HG02759 (cell line): ENCODE results near the gene ATG2B.
"Not testable (repeated sequence)": the region's sequence is repeated elsewhere in the genome, so short reads cannot be mapped to it uniquely, and the experiment has no call there.

Experiments used
- ATAC-seq: cut with Tn5 transposase; IDR thresholded peaks from one replicate; pipeline ENCODE4 v1.9.1; 2021; ENCODE audit warnings: mild to moderate bottlenecking, moderate library complexity; ENCODE audit not compliant: unreplicated experiment

Gene ATG2B

GRCh38 chr14:96376093-96376492 lies 13.0 kb upstream of the ATG2B start:
- ATAC-seq: no peak

GRCh38 chr14:96373538-96373937 lies 10.4 kb upstream of the ATG2B start:
- ATAC-seq: no peak

DNA sequence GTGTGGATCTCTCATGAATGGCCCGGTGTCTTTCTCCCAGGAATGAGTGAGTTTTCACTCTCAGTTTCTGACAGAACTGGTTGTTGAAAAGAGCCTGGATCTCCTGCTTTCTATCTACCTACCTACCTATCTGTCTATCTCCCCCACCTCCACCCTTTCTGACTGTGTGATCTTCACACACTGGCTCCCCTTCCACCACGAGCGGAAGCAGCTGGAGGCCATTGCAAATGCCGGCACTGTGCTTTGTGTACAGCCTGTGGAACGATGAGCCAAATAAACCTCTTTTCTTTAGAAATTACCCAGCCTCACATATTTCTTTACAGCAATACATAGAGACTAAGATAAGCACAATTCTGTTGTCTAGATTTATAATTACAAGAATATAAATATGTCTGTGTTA lies 7.4 kb upstream of the ATG2B start:
- ATAC-seq: no peak

GRCh38 chr14:96368534-96368933 lies 5.4 kb upstream of the ATG2B start:
- no peak for ATAC-seq

- ATAC-seq: no peak
Observed at GRCh38 chr14:96364962-96365361, 1.8 kb upstream of the ATG2B start.

GRCh38 chr14:96363751-96364336 lies 703 bp upstream of the ATG2B start:
- peak; percentile 37 for ATAC-seq

DNA sequence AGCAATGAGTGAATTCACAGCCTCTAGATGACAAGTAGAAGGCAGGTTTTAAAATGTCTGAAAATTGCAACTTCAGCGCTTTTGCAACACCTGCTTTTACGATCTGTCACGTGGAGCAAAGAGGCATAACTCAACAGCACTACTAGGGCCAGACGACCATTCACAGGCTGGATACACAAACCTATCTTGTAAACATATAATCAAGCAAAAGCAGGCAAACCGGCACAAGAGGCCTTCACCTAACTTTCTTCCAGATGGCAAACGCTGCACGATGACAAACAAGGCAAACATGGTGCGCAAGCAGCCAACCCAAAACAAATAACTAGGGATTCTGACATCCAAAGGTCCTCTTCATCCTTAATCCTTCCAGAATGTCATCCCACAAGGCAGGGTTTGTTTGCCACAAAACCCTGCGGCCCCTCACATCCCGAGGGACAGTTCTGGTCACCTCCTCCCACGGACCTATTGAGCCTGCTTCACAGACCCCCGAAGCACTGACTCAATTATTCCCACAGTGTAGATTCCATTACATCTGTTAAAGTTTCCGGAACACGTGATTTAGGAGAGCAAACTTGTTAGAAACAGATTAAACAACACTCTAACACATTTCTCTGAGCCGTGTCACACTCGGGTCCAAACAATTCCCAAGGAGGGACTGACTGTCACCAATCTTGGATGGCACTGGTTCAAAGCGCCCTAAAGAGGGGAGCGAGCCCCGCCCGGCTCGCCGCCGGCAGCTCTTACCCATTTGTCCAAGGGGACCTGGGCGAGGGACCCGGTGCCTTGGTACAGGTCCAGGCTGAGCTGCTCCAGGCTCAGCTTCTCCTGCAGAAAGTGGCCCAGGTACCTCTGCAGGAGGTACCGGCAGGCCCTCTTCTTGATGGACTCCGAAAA lies 823 bp downstream of the ATG2B start:
- ATAC-seq: peak; percentile 16

GRCh38 chr14:96359959-96360358 lies 3.2 kb downstream of the ATG2B start:
- ATAC-seq: no peak

DNA sequence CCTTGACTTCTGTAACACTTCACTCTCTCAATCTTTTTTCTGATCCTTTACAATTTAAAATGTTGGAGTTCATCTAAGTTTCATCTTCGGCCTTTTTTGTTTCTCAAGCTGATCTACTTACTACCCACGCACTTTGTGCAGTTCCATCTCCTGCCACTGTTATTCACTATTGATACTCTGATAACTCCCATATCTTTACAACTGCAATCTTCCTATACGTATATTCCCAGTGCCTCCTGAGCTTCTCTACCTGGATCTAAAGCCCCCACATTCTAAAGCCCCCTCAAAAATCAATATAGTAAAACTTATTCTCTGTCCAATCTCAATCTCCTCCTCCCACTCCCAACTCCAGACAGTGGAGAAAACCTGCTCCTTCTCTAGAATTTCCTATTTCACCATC lies 5.9 kb downstream of the ATG2B start:
- no peak for ATAC-seq

DNA sequence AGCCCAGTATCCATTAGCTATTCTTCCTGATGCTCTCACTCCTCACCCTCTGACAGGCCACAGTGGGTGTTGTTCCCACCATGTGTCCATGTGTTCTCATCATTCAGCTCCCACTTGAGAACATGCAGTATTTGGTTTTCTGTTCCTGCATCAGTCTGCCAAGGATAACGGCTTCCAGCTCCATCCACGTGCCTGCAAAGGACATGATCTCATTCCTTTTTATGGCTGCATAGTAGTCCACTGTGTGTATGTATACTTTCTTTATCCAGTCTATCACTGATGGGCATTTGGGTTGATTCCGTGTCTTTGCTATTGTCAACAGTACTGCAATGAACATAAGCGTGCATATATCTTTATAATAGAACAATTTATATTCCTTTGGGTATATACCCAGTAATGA lies 8.9 kb downstream of the ATG2B start:
- ATAC-seq: no peak

- no peak for ATAC-seq
Observed at GRCh38 chr14:96352708-96353107, 10.4 kb downstream of the ATG2B start.

- no peak for ATAC-seq
Observed at GRCh38 chr14:96351986-96352385, 11.2 kb downstream of the ATG2B start.

DNA sequence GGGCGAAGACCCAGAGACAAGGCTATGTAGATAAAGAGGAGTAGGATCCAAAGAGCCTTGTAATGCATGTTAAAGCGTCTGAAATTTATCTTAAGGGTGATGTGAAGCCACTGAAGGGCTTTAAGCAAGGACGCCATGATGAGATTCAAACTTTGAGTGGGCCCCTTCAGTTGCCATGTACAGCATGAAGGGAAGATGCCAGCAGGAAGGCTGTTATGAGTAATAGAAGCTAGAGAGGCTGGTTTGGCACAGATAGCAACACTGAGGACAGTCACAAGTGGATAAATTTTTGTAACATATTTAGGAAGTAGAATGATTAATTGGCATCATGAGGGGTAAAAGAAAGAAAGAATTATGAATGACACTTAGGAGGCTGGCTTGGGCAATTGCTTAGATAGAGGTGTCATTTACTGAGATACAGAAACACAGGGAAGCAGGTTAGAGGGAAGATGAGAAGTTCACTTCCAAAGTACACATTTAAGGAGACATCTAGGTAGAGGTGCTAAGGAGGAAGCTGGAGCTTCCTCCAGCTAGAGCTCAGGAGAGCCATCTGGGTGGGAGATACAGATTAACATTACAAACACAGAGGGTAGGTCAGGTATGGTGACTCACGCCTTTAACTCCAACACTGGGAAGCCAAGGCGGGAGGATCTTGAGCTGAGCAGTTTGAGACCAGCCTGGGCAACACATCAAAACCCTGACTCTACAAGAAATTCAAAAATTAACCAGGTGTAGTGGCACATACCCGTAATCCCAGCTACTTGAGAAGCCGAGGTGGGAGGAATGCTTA lies 13.7 kb downstream of the ATG2B start:
- ATAC-seq: no peak

- ATAC-seq: not testable (repeated sequence)
Observed at GRCh38 chr14:96347957-96348356, 15.2 kb downstream of the ATG2B start.

DNA sequence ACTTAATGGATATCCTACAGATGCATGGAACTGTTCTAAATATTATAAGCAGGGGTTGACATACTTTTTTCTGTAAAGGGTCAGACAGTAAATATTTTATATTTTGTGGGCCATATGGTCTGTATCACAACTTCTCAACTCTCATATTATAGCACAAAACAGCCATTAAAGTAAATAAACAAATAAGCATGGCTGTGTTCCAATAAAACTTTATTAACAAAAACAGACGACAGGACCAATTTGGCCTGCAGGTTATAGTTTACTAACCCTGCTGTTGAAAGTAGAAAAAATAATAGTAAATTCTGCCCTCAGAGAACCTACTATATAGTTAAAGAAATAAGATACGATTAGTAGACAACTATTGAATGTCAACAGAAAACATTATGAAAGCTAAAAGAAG lies 17.5 kb downstream of the ATG2B start:
- ATAC-seq: no peak

- no peak for ATAC-seq
Observed at GRCh38 chr14:96341323-96341722, 21.8 kb downstream of the ATG2B start.

GRCh38 chr14:96338551-96338950 lies 24.6 kb downstream of the ATG2B start:
- no peak for ATAC-seq

DNA sequence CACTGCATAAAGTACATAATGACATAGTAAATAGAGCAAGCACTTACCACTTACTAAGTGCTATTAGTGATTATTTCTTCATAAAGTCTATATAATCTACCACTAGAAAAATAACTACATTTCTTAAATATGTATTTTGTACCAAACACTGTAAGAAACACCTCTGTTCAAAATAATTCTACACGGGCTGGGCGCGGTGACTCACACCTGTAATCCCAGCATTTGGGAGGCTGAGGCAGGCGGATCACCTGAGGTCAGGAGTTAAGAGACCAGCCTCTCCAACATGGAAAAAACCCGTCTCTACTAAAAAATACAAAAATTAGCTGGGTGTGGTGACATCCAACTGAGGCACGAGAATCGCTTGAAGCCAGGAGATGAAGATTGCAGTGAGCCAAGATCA lies 38.9 kb downstream of the ATG2B start:
- ATAC-seq: no peak

GRCh38 chr14:96320605-96321004 lies 42.5 kb downstream of the ATG2B start:
- no peak for ATAC-seq

DNA sequence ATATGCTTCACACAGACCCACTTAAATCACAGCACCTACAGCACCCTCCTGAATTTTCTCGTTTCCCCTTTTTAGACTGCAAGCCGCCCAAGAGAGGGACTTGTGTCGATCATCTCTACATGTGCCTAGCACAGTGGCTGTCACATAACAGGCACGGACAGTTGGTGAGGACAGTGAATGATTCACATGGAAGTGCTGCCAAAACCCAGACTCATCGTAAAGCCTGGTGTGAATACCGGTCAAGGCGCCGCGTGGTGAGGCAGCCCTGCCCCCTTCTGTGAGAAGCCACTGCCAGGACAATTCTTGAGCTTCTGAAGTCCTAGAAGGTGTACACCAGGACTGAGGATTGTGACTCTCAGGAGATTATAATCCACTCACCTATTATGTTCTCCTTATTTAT lies 44.3 kb downstream of the ATG2B start:
- no peak for ATAC-seq

DNA sequence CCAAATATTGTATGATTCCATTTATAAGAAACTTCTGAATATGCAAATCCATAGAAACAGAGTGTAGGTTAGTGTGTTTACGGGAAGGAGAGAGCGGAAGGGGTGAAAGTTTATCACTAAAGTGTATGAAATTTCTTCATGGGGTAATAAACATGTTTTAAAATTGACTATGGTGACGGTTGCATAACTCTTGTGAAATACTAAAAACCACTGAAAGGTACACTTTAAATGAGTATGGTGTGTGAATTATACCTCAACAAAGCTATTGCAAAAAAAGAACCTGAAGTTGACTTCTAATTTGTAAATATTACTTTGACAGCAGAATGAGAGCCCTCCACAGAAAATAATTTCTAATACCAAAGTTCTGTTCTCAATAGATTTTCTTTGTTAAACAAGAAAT lies 47.1 kb downstream of the ATG2B start:
- no peak for ATAC-seq

GRCh38 chr14:96310906-96311305 lies 52.2 kb downstream of the ATG2B start:
- no peak for ATAC-seq
